Limb (tissue), 2 donors: ENCODE results near the gene SORCS3.

Experiments used
- DNase-seq, 2 donors: peaks; one replicate each; pipeline ENCODE4 v3.0.0-alpha.2; 2016; ENCODE audit errors: extremely low spot score in 2 of 2

The SORCS3 gene

DNA sequence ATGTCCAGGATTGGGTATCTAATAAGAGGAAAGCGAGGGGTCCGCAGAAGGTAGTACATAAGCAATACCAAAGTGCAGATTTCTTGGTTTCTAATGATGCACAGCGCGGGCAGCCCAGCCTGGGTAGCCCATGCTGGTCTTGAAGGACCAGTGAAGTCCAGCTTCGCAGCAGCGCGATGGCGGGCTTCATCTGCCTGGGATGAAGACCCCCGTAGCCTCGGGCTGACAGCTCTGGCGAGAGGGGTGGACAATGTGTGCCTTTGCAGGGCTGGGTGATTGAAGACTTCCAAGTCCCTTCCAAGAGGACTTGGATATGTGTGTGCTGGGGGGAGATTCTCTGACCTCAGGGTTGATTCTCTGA lies 2.2 kb downstream of the SORCS3 start:
- DNase-seq, result no peak

DNA sequence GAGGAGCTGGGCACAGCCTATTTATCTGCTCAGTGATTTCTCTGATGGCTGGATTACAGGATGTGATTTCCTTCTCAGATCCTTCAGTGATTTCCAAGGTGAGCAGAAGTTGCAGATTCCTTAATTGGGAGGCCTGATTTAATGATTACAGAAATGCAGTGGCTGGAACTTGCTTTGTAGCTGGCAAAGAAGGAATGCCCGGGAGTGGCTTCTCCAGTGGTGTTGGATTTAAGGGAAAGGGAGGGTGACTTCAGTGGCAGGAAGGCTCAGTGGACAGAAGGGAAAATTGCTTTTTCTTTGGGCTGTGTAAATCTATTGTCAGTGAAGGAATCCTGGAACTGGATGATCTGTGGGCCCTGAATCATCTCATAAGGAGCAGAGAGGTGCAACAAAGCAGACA lies 5.1 kb downstream of the SORCS3 start:
- DNase-seq, result no peak

DNA sequence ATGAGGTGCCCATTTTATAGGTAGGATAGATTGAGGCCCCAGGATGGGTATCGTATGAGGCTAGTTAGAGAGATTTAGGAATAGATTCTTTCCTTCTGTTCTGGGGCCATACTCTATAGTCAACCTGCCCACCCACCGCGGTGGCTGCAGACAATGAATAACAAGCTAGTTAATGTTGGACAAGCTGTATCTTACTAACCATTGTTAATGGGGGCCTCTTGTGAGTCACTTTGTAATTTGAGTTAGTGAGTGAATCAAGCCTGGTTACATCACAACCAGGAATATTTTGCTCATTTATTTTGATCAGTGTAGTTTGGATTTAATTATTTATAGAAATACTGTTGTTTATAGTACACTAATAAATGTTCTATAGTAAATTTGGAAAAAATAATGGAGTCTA lies 7.3 kb downstream of the SORCS3 start:
- DNase-seq, result no peak

DNA sequence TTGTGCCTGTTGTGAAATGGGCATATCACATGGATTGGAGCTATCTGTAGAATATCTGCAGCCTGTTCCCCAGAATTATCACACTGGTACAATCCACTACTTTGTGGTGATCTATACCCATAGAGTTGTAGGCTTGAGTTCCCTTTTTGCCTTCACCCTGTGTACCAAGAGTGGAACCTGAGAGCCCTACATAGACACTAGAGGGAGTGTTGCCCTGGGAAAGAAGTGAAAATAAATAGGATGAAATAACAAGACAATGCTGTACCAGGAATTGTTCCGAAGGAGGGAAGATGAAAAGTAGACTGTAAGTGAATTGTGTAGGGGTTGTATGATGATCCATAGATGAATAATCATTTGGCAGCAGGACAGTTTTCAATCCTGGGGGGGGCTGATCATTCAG lies 9.0 kb downstream of the SORCS3 start:
- no peak for DNase-seq

DNA sequence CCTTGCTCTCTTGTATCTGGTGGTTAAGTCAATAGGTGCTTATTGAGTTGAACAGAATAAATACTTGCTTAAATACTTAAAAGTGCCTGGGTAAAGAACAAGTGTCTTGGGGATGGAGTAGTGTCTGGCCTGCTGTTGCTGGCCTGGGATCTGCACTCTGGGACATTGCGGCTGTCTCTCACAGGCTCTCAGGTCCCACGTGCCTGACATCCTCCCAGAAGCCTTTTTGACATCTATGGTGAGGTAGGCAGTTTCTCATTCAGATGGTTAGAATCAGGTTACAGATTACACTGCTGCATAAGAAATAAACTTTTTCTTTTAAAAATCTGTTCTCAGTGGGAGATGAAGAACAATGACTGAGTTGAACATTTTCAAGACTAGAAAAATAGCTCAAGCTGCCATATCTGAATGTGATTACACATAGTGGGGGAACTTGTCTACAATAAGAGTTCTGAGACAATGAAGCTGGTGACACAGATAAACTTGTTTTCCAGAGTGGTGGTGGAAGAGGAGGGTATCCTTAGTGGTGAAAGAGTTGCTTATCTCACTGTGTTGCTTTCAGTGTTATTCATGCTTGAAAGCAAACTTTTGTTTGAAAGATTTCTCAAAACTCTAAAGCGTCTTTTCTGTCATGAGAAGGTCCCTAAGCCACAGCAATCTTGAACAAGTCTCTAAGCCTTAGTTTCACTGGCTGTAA lies 9.7 kb downstream of the SORCS3 start:
- no peak for DNase-seq

DNA sequence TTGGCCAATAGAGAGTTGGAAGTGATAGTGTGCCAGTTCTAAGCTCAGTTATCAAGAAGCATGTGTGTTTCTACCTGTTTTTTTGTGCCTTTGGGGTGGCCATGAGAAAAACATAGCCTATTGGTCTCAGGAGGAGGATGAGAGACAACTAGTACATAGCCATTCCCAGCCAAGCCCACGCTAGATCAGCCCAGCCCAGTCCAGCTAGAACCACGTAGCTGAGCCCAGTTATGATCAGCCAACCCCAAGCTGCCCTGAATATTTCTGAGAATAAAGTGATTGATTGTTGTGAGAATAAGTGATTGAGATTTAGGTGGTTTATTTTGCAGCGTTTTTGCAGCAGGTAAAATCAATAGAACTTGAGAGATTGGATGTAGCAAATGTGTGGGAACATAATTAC lies 15.9 kb downstream of the SORCS3 start:
- DNase-seq, result no peak

DNA sequence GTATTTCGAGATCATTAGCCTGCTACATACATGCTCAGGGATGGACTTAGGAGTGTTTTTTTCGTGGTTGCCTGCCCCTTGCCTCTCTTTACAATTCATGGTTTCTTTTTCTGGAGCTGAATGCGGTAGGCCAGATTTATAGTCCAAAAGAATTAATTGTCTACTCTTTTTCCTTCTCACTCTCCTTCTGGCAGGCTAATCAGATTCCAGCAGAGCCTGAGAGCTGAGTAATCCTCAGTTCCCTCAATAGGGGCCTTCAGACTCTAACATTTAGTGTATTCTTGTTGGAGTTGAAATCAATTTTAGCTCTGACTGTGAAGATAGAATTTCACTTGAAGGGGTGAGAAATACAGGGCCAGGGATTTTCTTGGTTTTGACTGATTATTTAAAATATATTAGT lies 16.4 kb downstream of the SORCS3 start:
- no peak for DNase-seq

DNA sequence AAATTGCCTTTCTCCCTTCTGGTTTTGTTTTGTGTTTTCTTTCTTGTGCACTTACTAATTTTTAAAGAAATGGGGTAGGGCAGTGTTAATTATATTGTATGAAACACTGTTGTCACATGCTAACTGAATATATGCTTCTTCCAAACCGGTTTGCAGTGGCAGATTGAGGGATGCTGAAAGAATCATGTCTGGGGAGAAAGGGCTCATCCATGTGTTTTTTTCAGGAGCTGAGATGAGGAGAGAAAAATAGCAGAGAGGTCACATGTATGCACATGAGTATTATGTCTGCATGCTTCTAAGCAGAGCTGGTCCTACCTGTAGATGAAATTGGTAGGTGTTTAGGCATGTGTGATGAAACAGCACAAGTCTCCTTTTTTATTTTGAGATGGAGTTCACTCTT lies 17.0 kb downstream of the SORCS3 start:
- no peak for DNase-seq

DNA sequence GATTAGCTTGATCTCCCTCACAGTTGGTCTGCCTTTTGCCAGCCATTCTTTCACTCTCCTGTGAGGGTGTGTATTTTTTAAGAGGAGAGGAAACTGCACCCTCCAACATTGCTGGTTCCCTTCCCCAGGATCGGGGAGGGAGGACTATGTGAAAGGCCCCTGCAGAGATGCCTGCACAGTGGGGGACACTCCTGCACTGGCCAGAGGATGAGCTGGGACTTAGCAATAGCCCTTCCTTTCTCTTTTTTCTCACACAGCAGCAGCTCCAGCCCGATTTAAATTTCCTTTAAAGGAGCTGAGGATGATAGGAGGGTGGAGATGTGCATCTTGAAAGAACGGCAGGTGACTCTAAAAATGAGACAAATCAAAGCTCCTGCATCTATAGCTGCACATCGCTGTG lies 18.7 kb downstream of the SORCS3 start:
- no peak for DNase-seq

DNA sequence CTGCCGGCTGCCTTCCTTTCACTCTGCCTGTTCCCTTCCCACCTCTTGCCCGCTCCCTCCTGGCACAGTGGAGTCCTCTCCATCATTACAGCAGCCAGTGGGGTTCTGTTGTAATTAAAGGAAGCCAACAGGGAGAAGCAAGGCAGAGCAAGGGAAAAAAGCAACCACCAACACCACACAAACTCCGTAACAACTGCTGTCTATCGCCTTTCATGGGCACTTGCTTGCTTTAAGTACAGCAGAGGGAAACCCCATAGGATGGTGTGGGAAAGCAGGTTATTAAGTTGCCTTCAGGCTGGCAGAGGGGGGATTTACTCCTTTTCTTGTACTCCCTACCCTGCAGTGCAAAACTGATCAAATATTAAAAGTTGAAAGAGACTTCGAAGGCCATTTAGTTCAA lies 22.0 kb downstream of the SORCS3 start:
- DNase-seq, result no peak

DNA sequence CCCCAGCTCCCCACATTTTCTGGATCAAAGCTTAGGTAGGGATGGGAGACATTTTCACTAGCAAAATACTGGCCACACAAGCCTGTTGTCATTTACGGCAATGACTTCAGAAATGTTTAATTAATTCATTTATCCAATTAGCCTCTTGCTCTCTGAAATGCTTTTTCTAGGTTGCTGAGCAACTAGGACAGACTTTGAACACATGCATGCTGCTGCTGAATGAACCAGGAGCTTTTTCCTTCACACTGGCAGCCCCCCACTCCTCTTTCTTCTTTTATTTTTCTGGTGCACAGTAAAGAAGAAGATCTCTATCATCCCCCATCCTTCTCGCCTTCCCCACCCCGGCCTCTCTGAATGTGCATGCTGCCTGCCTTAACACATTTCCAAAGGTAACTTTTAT lies 22.5 kb downstream of the SORCS3 start:
- DNase-seq, result no peak

DNA sequence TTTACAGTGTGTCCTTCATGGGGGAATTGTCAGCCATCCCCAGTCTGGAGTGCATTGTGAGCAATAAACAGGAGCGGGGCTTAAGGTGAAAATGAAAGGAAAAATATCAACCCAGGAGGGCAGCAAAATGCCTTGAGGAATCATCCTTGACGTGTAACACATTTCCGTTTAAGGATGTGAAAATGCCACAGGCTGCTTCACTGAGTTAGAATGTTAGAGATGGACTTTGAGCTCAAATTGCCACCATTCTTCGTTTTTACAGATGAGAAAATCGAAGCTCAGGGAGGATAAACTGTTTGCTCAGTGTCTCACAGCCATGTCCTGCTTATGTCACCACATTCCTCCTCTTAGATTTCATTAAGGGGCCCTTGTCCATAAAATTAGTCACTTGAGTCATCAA lies 23.1 kb downstream of the SORCS3 start:
- DNase-seq, result no peak

DNA sequence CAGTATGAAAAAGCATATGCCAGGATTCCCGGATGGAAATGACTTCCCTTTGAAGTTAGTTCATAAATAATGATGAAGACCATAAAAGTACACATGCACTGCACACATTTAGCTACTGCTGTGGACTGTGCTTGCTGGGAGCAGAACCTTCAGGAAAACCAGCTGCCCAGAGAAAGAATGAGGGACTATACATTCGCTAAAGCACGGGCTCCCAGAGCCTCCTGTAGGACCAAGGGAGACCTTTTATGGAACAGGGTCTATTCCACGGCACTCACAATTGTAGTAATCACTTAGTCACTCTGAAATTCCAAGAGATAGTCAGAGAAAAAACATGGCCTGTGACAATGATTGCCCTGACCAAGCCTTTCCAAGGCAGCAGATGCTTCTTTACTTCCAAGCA lies 24.1 kb downstream of the SORCS3 start:
- no peak for DNase-seq

DNA sequence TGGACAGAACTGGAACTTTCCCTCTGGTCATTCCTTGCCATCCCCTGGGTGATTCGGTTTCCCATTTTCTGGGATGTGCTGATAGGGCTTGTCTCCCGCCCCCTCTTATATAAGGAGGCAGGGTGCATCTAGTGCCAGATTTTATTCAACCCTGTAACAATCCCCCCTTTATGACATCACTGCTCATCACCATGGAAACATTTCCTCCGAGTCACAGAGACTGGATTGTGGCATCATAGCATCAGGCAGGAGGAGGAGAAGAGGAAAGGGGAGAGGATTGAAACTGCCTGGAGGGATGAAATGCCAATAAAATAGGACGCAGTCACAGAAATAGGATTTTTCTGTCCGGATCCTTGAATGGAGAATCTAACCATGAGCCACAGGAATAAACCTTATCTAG lies 25.0 kb downstream of the SORCS3 start:
- DNase-seq, result no peak

DNA sequence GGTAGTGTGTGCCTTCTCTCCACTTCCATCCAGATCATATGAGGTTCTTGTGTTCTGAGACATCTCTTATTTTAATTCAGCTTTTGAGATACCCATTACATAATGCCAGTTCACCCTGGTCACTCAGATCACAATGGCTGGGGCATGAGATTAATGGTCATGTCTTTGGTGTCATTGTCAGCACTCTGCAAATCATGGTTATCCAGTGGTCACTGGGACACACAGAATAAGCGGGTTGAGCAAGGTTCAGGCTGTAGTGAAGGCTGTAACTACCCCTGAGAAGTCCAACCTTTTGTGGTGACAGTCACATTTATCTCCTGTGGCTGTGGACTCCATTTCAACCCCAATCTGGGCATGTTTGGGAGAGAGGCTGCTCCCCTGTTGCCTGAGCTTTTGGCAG lies 35.8 kb downstream of the SORCS3 start:
- DNase-seq, result no peak

DNA sequence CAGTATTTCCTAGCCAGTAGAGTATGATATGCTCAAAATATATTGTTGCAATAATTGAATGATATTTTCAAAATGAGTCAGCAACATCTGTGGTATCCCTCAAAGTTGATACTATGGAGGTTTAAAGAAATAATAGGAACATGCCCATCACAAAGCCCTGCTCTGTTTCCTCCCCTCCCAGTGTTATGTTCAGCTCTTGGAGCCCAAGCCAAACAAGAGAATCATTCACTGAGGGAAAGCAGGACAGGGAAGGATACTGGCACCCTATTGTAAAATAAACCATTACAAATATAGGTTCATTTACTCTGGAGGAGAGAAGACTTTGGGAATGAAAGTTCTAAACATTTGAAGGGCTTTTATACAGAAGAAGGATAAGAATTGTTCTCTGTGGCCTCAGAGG lies 37.6 kb downstream of the SORCS3 start:
- no peak for DNase-seq

DNA sequence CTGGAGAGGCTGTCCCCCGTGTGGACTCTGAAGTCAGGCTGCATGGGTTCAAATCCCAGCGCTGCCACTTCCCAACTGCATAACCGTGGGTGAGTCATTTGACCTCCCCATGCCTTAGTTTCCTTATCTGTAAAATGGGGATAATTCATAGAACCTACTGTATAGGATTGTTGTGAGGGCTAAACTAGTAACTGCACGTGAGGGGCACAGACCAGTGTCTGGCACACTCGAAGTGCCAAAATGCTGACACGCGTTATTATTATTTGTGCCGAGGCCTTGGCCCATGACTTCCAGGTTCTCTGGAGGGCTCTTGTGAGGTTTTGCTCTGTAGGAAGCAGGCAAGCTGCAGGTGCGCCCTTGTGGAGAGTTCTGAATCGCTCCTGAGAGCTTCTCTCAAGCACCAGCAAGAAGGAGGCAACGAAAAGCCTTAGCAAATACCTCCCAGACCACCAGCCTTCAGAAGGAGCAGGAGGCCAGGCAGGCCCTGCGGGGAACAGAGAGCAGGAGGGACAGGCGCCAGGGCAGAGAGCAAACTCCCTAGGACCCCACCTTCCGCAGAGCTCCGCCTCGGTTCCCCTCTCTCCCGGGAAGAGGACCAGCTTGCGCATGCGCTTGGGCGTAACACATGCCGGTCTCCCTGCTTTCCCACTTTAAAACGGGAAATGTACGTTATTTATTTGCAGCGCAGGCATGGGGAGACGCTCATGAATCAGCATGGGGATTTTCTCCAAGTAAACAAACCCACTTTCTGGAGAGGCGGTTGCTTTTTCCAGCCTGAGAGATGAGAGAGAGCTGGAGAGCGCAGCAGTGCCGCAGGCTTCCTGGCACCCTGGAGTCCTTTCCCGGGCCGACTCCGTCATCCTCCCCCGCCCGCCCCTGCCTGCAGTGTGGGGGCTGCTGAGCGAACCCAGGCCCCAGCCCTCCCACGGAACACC lies 39.6 kb downstream of the SORCS3 start:
- peak; percentile 31 to 54 for DNase-seq

DNA sequence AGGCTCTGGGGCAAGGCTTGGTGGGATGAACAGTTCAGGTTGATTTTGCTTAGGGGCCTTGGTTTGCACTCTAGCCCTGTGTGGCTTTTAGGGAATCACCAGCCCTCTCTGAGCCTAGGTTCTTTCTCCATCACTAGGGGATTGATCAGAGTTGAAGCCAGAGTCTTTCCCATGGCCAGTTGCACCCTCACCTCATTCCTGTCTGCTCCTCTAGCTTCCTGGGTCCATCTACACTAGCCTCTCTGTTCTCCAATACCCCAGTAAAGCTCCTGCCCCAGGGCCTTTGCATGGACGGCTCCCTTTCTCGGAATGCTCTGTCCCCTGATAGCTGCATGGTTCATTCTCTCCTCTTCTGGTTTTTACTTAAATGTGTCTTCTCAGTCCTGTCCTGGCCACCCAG lies 40.4 kb downstream of the SORCS3 start:
- no peak for DNase-seq

DNA sequence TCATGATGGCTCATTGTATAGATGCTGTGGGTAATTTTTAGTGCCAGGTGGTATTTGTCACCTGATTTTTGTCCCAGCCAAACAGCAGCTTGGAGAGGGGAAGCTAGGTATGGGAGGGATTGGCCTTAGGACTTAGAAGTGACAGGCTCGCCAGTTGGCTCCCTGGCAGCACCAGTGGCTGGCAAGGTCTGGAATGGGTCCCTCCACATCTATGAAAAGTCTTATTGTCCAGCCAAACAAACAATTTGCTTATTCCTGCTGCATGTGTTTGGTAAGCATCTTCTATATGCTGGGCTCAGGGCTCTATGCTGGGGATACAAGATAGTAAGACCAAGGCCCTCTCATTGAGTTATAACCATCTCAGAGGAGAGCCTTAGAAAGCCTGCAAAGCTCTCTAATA lies 42.5 kb downstream of the SORCS3 start:
- DNase-seq, result no peak

DNA sequence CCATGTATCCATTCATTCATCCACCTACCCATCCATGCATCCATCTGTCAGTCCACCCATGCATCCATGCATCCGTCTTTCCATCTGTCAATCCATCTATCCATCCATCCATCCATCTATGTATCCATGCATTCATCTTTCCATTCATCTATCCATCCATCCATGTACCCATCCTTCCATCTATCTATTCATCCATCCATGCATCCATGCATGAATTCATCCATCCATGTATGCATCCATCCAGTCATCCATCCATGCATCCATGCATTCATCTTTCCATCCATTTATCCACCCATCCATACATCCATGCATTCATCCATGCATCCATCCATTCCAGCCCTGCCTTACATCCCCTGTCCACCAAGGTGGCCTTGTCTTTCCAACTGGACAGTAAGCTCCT lies 45.7 kb downstream of the SORCS3 start:
- no peak for DNase-seq

DNA sequence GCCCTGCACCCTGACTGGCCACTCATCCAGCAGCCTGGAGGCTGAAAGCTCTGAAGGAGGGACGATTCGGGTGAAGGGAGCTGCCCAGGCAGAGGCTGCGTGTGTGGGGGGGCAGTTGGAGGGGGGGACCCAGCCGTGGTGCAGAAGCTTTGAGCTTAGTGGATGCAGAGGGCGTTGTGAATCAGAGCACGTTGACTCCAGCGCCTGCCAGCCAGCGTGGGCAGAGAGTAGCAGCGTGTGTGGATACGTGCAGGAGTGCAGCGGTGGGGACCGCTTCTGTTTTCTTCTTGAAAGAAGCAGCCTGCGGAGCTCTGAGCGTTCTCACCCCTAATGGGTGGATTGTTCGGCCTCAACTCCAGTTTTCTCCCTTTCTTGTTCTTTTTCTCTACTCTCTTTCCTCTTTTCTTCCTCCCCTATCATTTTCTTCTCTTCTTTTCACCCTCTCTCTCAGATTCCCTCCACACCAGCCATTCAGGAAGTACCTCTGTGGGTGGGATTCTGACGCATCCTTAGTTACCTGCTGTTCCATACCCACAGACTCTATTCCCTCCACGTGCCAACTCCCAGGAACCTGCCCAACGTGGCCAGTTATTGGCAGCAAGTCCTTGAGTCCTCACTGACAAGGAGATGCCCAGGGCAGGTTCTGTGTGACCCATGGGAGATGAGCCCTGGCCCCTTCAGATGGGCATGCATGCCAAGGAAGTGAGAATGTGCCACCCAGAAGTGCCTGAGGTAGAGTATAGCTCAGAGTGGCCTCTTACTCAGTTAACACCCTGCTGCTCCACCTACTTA lies 47.4 kb downstream of the SORCS3 start:
- DNase-seq, result peak in 1 of 2 donors; percentile 35

DNA sequence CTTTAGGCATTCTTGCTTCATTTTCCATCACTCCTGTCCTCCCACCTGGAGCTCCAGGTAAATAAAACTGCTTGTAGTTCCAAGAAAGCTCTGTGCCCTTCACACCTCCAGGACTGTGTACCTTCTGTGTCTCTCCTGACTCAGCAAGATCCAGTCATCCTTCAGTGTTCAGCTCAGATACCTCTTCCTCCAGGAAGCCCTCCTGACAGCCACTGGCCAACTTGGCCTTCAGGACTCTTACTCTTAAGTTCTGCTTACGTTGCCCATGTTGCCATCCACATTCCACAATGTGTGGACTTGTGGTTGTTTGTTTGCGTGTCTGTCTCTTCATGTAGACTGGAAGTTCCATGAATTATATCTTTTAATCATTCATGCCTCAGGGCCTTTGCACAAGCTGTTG lies 48.0 kb downstream of the SORCS3 start:
- DNase-seq, result no peak
